GM12878 (cell line): ENCODE data around the gene MYO6. TPM values are rescaled to one million over a fixed set of nuclear protein-coding genes. Genes with fewer than 3 reads are reported as not detected.

Source experiments
- ATAC-seq: fragments of 200-7000 bp; cut with Tn5 transposase; 3 replicates; pipeline ENCODE4 v1.9.1; 2020; ENCODE audit warnings: mild to moderate bottlenecking, moderate library complexity
- BruUV-seq: library from RNA; stranded (reverse); fragments of 400-500 nt; replicated peaks from 2 replicates; lab custom pipeline; 2021; lab: Mats Ljungman, UMichigan
- CTCF ChIA-PET: fragments of 300-600 bp; sonication (Branson Sonifier 250); formaldehyde crosslinking; extraction: SDS; loops from one replicate; lab custom pipeline; 2021; ENCODE audit warnings: inconsistent platforms; lab: Yijun Ruan, JAX
- POLR2A ChIA-PET: fragments of 350-600 bp; formaldehyde crosslinking; extraction: SDS; loops from one replicate; lab custom pipeline; 2021; ENCODE audit warnings: inconsistent platforms; lab: Charles Lee
- RAD21 ChIA-PET: fragments of 300-600 bp; sonication (Branson Sonifier 250); formaldehyde crosslinking; loops from one replicate; lab custom pipeline; 2023; ENCODE audit warnings: antibody characterized with exemption; ENCODE audit not compliant: unreplicated experiment; lab: Charles Lee
- SMC1A ChIA-PET: fragments of 300-600 bp; sonication (Branson Sonifier 250); formaldehyde crosslinking; loops from one replicate; lab custom pipeline; 2023; ENCODE audit not compliant: unreplicated experiment, uncharacterized antibody; lab: Charles Lee
- DNase-seq: peaks from one replicate; pipeline ENCODE4 v3.0.0-alpha.2; 2011; ENCODE audit warnings: low read depth, low spot score
- FAIRE-seq: peaks from 3 replicates; lab custom pipeline; 2011; peaks lifted over from hg19 to GRCh38; lab: Jason Lieb, UNC
- H2AFZ ChIP-seq: 2 replicates; pipeline ENCODE4 v1.6.0; 2011; ENCODE audit warnings: low read depth, low read length, control low read depth; ENCODE audit not compliant: control insufficient read depth
- H3K27ac ChIP-seq: 2 replicates; pipeline ENCODE4 v1.5.1; 2011; ENCODE audit warnings: control low read depth; ENCODE audit not compliant: control insufficient read depth, insufficient read depth
- H3K27me3 ChIP-seq, 2 experiments: replicated peaks in 1 of 2; 2 replicates each; pipeline versions ENCODE4 v1.6.0 to v1.6.1; 2011; ENCODE audit warnings: low read length in 1 of 2; ENCODE audit not compliant: control insufficient read depth in 2 of 2, insufficient read depth in 2 of 2
- H3K36me3 ChIP-seq, 2 experiments: 2 replicates each; pipeline ENCODE4 v1.5.1; 2011; ENCODE audit warnings: low read length in 1 of 2; ENCODE audit not compliant: control insufficient read depth in 2 of 2, insufficient read depth in 2 of 2
- H3K4me1 ChIP-seq: 2 replicates; pipeline ENCODE4 v1.6.1; 2011; ENCODE audit warnings: mild to moderate bottlenecking, low read length, moderate library complexity, mixed read lengths; ENCODE audit not compliant: control insufficient read depth, insufficient read depth
- H3K4me2 ChIP-seq: 2 replicates; pipeline ENCODE4 v1.6.0; 2011; ENCODE audit warnings: control low read depth; ENCODE audit not compliant: control insufficient read depth, insufficient read depth
- H3K4me3 ChIP-seq: fragments of 200-600 bp; sonication (generic); 2 replicates; pipeline ENCODE4 v1.5.1; 2016
- H3K79me2 ChIP-seq: 2 replicates; pipeline ENCODE4 v1.6.0; 2011; ENCODE audit warnings: low read length; ENCODE audit not compliant: control insufficient read depth, insufficient read depth
- H3K9ac ChIP-seq: 2 replicates; pipeline ENCODE4 v1.8.0; 2011; ENCODE audit warnings: low read length, control low read depth, mixed read lengths; ENCODE audit not compliant: control insufficient read depth, insufficient read depth
- H3K9me3 ChIP-seq: replicated peaks from 3 replicates; pipeline ENCODE4 v1.5.1; 2011; ENCODE audit warnings: mild to moderate bottlenecking, low read length; ENCODE audit not compliant: control insufficient read depth, insufficient read depth
- H4K20me1 ChIP-seq: 2 replicates; pipeline ENCODE4 v1.6.0; 2011; ENCODE audit not compliant: control insufficient read depth, insufficient read depth
- CBFB ChIP-seq: IDR thresholded peaks from 2 replicates; pipeline ENCODE4 v1.6.1; 2016; ENCODE audit warnings: antibody characterized with exemption, low read depth
- CEBPB ChIP-seq, 2 experiments: fragments of 150-350 bp in 1 of 2; IDR thresholded peaks; 2 replicates each; pipeline ENCODE4 v1.6.1; 2012 to 2014; ENCODE audit warnings: low read depth in 2 of 2, low read length in 2 of 2, borderline replicate concordance in 1 of 2, inconsistent platforms in 1 of 2
- CREM ChIP-seq: IDR thresholded peaks from 2 replicates; pipeline ENCODE4 v1.6.1; 2014; ENCODE audit warnings: antibody characterized with exemption, low read depth
- IRF3 ChIP-seq: fragments of 450-650 bp; IDR thresholded peaks from 2 replicates; pipeline ENCODE4 v1.6.1; 2014; ENCODE audit warnings: mild to moderate bottlenecking
- IRF5 ChIP-seq: fragments of 450-650 bp; IDR thresholded peaks from 2 replicates; pipeline ENCODE4 v1.6.1; 2017; ENCODE audit warnings: borderline replicate concordance
- POU2F2 ChIP-seq: IDR thresholded peaks from 3 replicates; pipeline ENCODE4 v1.6.1; 2011; ENCODE audit warnings: low read depth, mild to moderate bottlenecking, low read length, borderline replicate concordance
- TCF12 ChIP-seq: IDR thresholded peaks from 2 replicates; pipeline ENCODE4 v1.6.1; 2011; ENCODE audit warnings: low read depth, mild to moderate bottlenecking, low read length
- ZNF274 ChIP-seq: IDR thresholded peaks from one replicate; pipeline ENCODE4 v1.8.0; 2011; ENCODE audit not compliant: insufficient read length, insufficient read depth
- ZNF622 ChIP-seq: fragments of 450-650 bp; IDR thresholded peaks from 2 replicates; pipeline ENCODE4 v1.6.1; 2017; ENCODE audit warnings: mild to moderate bottlenecking, inconsistent platforms
- WGBS: methylation state at CpG from one replicate; pipeline ENCODE4 v1.1.6; 2016; ENCODE audit warnings: low lambda C conversion rate; ENCODE audit not compliant: insufficient replicate concordance, insufficient coverage; ENCODE audit errors: missing lambda C conversion rate; 5-methylcytosine and 5-hydroxymethylcytosine counted together
- in situ Hi-C: fragments of 300-500 bp; cut with MboI; formaldehyde crosslinking; loops from 9 replicates; pipeline ENCODE4 v1.14.3; 2018; ENCODE audit warnings: mixed read lengths
- intact Hi-C: fragments of 100-400 bp; cut with micrococcal nuclease; formaldehyde crosslinking; loops from one replicate; pipeline ENCODE4 v1.14.2; 2022; ENCODE audit not compliant: unreplicated experiment
- polyA plus RNA-seq, 11 experiments: library from polyadenylated mRNA; depleted of rRNA in 4 of 11; unstranded in 6 of 11; stranded (reverse) in 5 of 11; fragments of >200 nt; fragmentation: Nextera tagmentation in 4 of 11; fragmentation: Illumina TruSeq in 1 of 11; extraction: Ambion mirVana in 4 of 11; extraction: Trizol in 1 of 11; gene quantifications; 1 replicate in 1 of 11; 2 replicates in 10 of 11; pipeline versions ENCODE4 v1.2.1 to v1.2.3, GENCODE V29; 2011 to 2016; ENCODE audit warnings: inconsistent platforms in 2 of 11, missing spikeins in 2 of 11, low read depth in 1 of 11
- total RNA-seq, 4 experiments: library from RNA; depleted of rRNA in 3 of 4; stranded (reverse); fragments of >200 nt in 3 of 4; fragmentation: Illumina TruSeq in 1 of 4; extraction: Trizol in 1 of 4; gene quantifications; 2 replicates each; pipeline versions ENCODE4 v1.2.1 to v1.2.3, GENCODE V29; 2013 to 2021

Gene MYO6
- total and polyA plus RNA-seq, 10 of the 15 experiments (the other 5 are each of a cell fraction or from before 2014, with no cell fraction given): 7.9 to 30.4 (median 16.8) TPM

GRCh38 chr6:75812560-75812959 is 63.5 kb downstream of the MYO6 start:
- no peaks in the 10 kb centered on the region for H3K27me3 ChIP-seq
- in situ Hi-C loops (no loop called here), intact Hi-C loops (no loop called here)
- ChIA-PET SMC1A (interaction anchor here (1.5 kb wide), 1 partner anchor 96 kb away, joined by 3 read pairs; no protein-coding TSS in a partner anchor), CTCF (no interaction called here), RAD21 (no interaction called here), POLR2A (no interaction called here)
- TF ChIP-seq CEBPB (IDR thresholded peaks at IDR 0.05; ENCODE audit: borderline replicate concordance in 1 of 2, low read depth in 2 of 2, low read length in 2 of 2): no peak
- TF ChIP-seq POU2F2: no peak
- TF ChIP-seq IRF3: no peak
- no peak for TF ChIP-seq CREM
- no peak for TF ChIP-seq ZNF622
- no peak for TF ChIP-seq ZNF274
- TF ChIP-seq TCF12: no peak
- TF ChIP-seq CBFB: no peak
- no peak for TF ChIP-seq IRF5
- BruUV-seq: no TSS peak
- no peak overlapping the region for H3K4me3 ChIP-seq
- no peak overlapping the region for H3K9ac ChIP-seq
- no peak overlapping the region for H2AFZ ChIP-seq
- H3K4me1 ChIP-seq: no peaks in the 10 kb centered on the region
- WGBS: 32% methylated on average over 1 of the region's 1 CpG
- H3K27ac ChIP-seq: no peak overlapping the region
- H3K4me2 ChIP-seq: no peak overlapping the region
- DNase-seq (no peak), FAIRE-seq (no peak), ATAC-seq (no peak)
- no peaks in the 10 kb centered on the region for H3K79me2 ChIP-seq
- H3K36me3 ChIP-seq: peaks cover 0 to 1% of the 10 kb centered on the region in 2 experiments; a peak in 1 of 4 replicates
- H4K20me1 ChIP-seq: no peaks in the 10 kb centered on the region
- no peaks in the 10 kb centered on the region for H3K9me3 ChIP-seq
